IMR-90 (cell line): ENCODE results near the gene SSPN. TPM values are rescaled to one million over a fixed set of nuclear protein-coding genes. Genes with fewer than 3 reads are reported as not detected.

Experiments
- ATAC-seq: fragments of 200-7000 bp; cut with Tn5 transposase; 2 replicates; pipeline ENCODE4 v1.9.1; 2020; ENCODE audit warnings: low read depth, mild to moderate bottlenecking, moderate library complexity
- BruUV-seq: library from RNA; stranded (reverse); fragments of 400-500 nt; replicated peaks from 2 replicates; lab custom pipeline; 2021; lab: Mats Ljungman, UMichigan
- CTCF ChIA-PET: fragments of 300-600 bp; formaldehyde crosslinking; extraction: SDS; loops from one replicate; lab custom pipeline; 2021; ENCODE audit warnings: antibody characterized with exemption; lab: Yijun Ruan, JAX
- POLR2A ChIA-PET: fragments of 300-600 bp; sonication (Branson Sonifier 250); formaldehyde crosslinking; loops from one replicate; lab custom pipeline; 2022; ENCODE audit warnings: antibody characterized with exemption; ENCODE audit not compliant: unreplicated experiment; lab: Charles Lee
- DNase-seq: peaks from one replicate; pipeline ENCODE4 v3.0.0; 2013
- H2AFZ ChIP-seq: replicated peaks from 2 replicates; pipeline ENCODE3; 2013; ENCODE audit warnings: low read length, mild to moderate bottlenecking; ENCODE audit not compliant: poor library complexity
- H2AK5ac ChIP-seq: 2 replicates; pipeline ENCODE4 v1.6.1; 2013; ENCODE audit warnings: low read depth, low read length, inconsistent platforms
- H2AK9ac ChIP-seq: replicated peaks from 2 replicates; pipeline ENCODE3; 2013; ENCODE audit warnings: mild to moderate bottlenecking, low read depth, low read length, moderate library complexity; ENCODE audit not compliant: poor library complexity
- H2BK120ac ChIP-seq: 2 replicates; pipeline ENCODE4 v1.6.1; 2013; ENCODE audit warnings: low read depth, low read length, inconsistent platforms
- H2BK15ac ChIP-seq: 3 replicates; pipeline ENCODE4 v1.6.1; 2013; ENCODE audit warnings: low read depth, low read length, inconsistent platforms
- H2BK20ac ChIP-seq: 2 replicates; pipeline ENCODE4 v1.6.1; 2013; ENCODE audit warnings: low read depth, mild to moderate bottlenecking, inconsistent platforms, low read length, moderate library complexity
- H2BK5ac ChIP-seq: 2 replicates; pipeline ENCODE4 v1.6.1; 2013; ENCODE audit warnings: mild to moderate bottlenecking, low read depth, low read length, inconsistent platforms; ENCODE audit not compliant: poor library complexity, severe bottlenecking
- H3K14ac ChIP-seq: replicated peaks from 2 replicates; pipeline ENCODE4 v1.6.1; 2013; ENCODE audit warnings: low read depth, low read length, inconsistent platforms
- H3K18ac ChIP-seq: 2 replicates; pipeline ENCODE4 v1.6.1; 2013; ENCODE audit warnings: low read depth, low read length, control low read depth
- H3K23ac ChIP-seq: 2 replicates; pipeline ENCODE4 v1.6.1; 2013; ENCODE audit warnings: low read depth, low read length, inconsistent platforms
- H3K27ac ChIP-seq: 2 replicates; pipeline ENCODE4 v1.5.1; 2013; ENCODE audit warnings: mild to moderate bottlenecking, control low read depth, low read length; ENCODE audit not compliant: insufficient read depth
- H3K27me3 ChIP-seq: 2 replicates; pipeline ENCODE4 v1.6.1; 2013; ENCODE audit warnings: low read length; ENCODE audit not compliant: control insufficient read depth, insufficient read depth
- H3K36me3 ChIP-seq: 2 replicates; pipeline ENCODE4 v1.6.1; 2013; ENCODE audit warnings: low read length, mixed read lengths; ENCODE audit not compliant: control insufficient read depth, insufficient read depth
- H3K4ac ChIP-seq: 2 replicates; pipeline ENCODE4 v1.6.1; 2013; ENCODE audit warnings: low read depth, low read length, inconsistent platforms
- H3K4me1 ChIP-seq: 2 replicates; pipeline ENCODE4 v1.6.1; 2013; ENCODE audit warnings: low read length, mixed read lengths; ENCODE audit not compliant: control insufficient read depth, insufficient read depth
- H3K4me2 ChIP-seq: 2 replicates; pipeline ENCODE4 v1.6.1; 2013; ENCODE audit warnings: low read depth, mild to moderate bottlenecking, control low read depth, low read length, moderate library complexity
- H3K4me3 ChIP-seq: 2 replicates; pipeline ENCODE4 v1.5.1; 2013; ENCODE audit warnings: low read depth, mild to moderate bottlenecking, control low read depth, low read length, moderate library complexity; ENCODE audit not compliant: insufficient read depth
- H3K56ac ChIP-seq: 2 replicates; pipeline ENCODE4 v1.6.1; 2013; ENCODE audit warnings: low read length, inconsistent platforms; ENCODE audit not compliant: insufficient read depth; ENCODE audit errors: extremely low read depth
- H3K79me1 ChIP-seq, 2 experiments: 2 replicates each; pipeline ENCODE4 v1.6.1; 2013; ENCODE audit warnings: low read length in 2 of 2, inconsistent platforms in 1 of 2, low read depth in 1 of 2
- H3K9ac ChIP-seq: 2 replicates; pipeline ENCODE4 v1.6.1; 2013; ENCODE audit warnings: low read depth, low read length, control low read depth
- H3K9me1 ChIP-seq: 2 replicates; pipeline ENCODE4 v1.6.1; 2013; ENCODE audit warnings: low read length, inconsistent platforms; ENCODE audit not compliant: insufficient read depth
- H3K9me3 ChIP-seq: 2 replicates; pipeline ENCODE4 v1.6.1; 2013; ENCODE audit warnings: low read length; ENCODE audit not compliant: control insufficient read depth, insufficient read depth
- H4K20me1 ChIP-seq: 2 replicates; pipeline ENCODE4 v1.6.1; 2013; ENCODE audit warnings: low read length, inconsistent platforms; ENCODE audit not compliant: insufficient read depth
- H4K5ac ChIP-seq: 2 replicates; pipeline ENCODE4 v1.6.1; 2013; ENCODE audit warnings: mild to moderate bottlenecking, low read depth, low read length, control low read depth
- H4K8ac ChIP-seq, 2 experiments: 2 replicates each; pipeline ENCODE4 v1.6.1; 2013; ENCODE audit warnings: low read depth in 2 of 2, low read length in 2 of 2, control low read depth in 1 of 2, inconsistent platforms in 1 of 2
- H4K91ac ChIP-seq: 2 replicates; pipeline ENCODE4 v1.6.1; 2013; ENCODE audit warnings: low read depth, low read length, inconsistent platforms; ENCODE audit not compliant: insufficient read depth
- CTCF ChIP-seq: conservative IDR thresholded peaks from 2 replicates; pipeline ENCODE4 v1.5.1; 2012; ENCODE audit warnings: mild to moderate bottlenecking, low read depth, low read length, improper control_type of control experiment
- FOS ChIP-seq: fragments of 150-350 bp; IDR thresholded peaks from 2 replicates; pipeline ENCODE4 v1.6.1; 2016; ENCODE audit warnings: low read depth, low read length
- RAD21 ChIP-seq: IDR thresholded peaks from 2 replicates; pipeline ENCODE4 v1.6.1; 2012; ENCODE audit warnings: low read length, improper control_type of control experiment
- RCOR1 ChIP-seq: IDR thresholded peaks from 2 replicates; pipeline ENCODE4 v1.6.1; 2012; ENCODE audit warnings: mild to moderate bottlenecking, low read length, improper control_type of control experiment; ENCODE audit not compliant: insufficient replicate concordance
- RFX5 ChIP-seq: IDR thresholded peaks from 2 replicates; pipeline ENCODE4 v1.8.0; 2012; ENCODE audit warnings: low read depth, mild to moderate bottlenecking, low read length, moderate library complexity
- SMC3 ChIP-seq: fragments of 150-350 bp; IDR thresholded peaks from 2 replicates; pipeline ENCODE4 v1.6.1; 2016; ENCODE audit warnings: low read depth, mild to moderate bottlenecking, antibody characterized with exemption, low read length, moderate library complexity
- dilution Hi-C: fragments of 300-500 bp; cut with HindIII; formaldehyde crosslinking; loops from one replicate; pipeline ENCODE4 v1.14.3; 2018; ENCODE audit warnings: low sequenced_read_pairs; ENCODE audit not compliant: unreplicated experiment
- in situ Hi-C: fragments of 300-500 bp; cut with MboI; formaldehyde crosslinking; loops from 3 replicates; pipeline ENCODE4 v1.14.3; 2019; ENCODE audit warnings: low sequenced_read_pairs, inconsistent platforms, mixed read lengths
- intact Hi-C: fragments of 100-400 bp; cut with micrococcal nuclease; formaldehyde crosslinking; loops from 2 replicates; pipeline ENCODE4 v1.10.0; 2022
- polyA plus RNA-seq, 3 experiments: library from polyadenylated mRNA; depleted of rRNA; stranded (reverse); fragments of >200 nt; gene quantifications; 2 replicates each; pipeline ENCODE4 v1.2.3, GENCODE V29; 2012; ENCODE audit warnings: low replicate concordance in 1 of 3
- total RNA-seq: library from RNA; depleted of rRNA; stranded (reverse); fragments of >200 nt; gene quantifications from 2 replicates; pipeline ENCODE4 v1.2.3, GENCODE V29; 2012
- TF ChIP-seq, protein P1 (sequence below): fragments of 150-350 bp; IDR thresholded peaks from 2 replicates; pipeline ENCODE4 v1.6.1; 2016; ENCODE audit warnings: low read depth, mild to moderate bottlenecking, low read length, moderate library complexity, borderline replicate concordance

The SSPN gene
- total and polyA plus RNA-seq, 2 of the 4 experiments (the other 2 are of a cell fraction): 3.5 to 5.6 TPM

GRCh38 chr12:26266881-26267280, 71.5 kb downstream of the SSPN start:
- H3K27ac ChIP-seq: no peak overlapping the region
- no peak overlapping the region for H3K18ac ChIP-seq
- H3K9ac ChIP-seq: no peak overlapping the region
- no peaks in the 10 kb centered on the region for H4K20me1 ChIP-seq
- CTCF ChIA-PET: no interaction called here
- peaks cover 3% of the 10 kb centered on the region for H3K9me3 ChIP-seq
- no TSS peak for BruUV-seq
- no peaks in the 10 kb centered on the region for H3K9me1 ChIP-seq
- POLR2A ChIA-PET: no interaction called here
- H4K91ac ChIP-seq: no peak overlapping the region
- no peak overlapping the region for H3K4me3 ChIP-seq
- no peak overlapping the region for H2BK5ac ChIP-seq
- no peak overlapping the region for H3K23ac ChIP-seq
- ATAC-seq (no peak), DNase-seq (no peak)
- H3K36me3 ChIP-seq: no peaks in the 10 kb centered on the region
- in situ Hi-C loops (no loop called here), dilution Hi-C loops (no loop called here), intact Hi-C loops (no loop called here)
- no peak overlapping the region for H2BK20ac ChIP-seq
- no peak overlapping the region for H3K56ac ChIP-seq
- H3K4me2 ChIP-seq: no peak overlapping the region
- no peak overlapping the region for H2AFZ ChIP-seq
- no peak overlapping the region for H4K5ac ChIP-seq
- H3K4me1 ChIP-seq: peaks cover 5% of the 10 kb centered on the region
- H3K27me3 ChIP-seq: no peaks in the 10 kb centered on the region; the same call in 1 of the 2 replicates
- no peak overlapping the region for H2BK120ac ChIP-seq
- TF ChIP-seq, protein P1, sequence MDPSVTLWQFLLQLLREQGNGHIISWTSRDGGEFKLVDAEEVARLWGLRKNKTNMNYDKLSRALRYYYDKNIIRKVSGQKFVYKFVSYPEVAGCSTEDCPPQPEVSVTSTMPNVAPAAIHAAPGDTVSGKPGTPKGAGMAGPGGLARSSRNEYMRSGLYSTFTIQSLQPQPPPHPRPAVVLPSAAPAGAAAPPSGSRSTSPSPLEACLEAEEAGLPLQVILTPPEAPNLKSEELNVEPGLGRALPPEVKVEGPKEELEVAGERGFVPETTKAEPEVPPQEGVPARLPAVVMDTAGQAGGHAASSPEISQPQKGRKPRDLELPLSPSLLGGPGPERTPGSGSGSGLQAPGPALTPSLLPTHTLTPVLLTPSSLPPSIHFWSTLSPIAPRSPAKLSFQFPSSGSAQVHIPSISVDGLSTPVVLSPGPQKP: no peak
- TF ChIP-seq RCOR1 (no peak), SMC3 (no peak), CTCF (no peak), RAD21 (no peak), FOS (no peak), RFX5 (no peak)
- H3K79me1 ChIP-seq: no peaks in the 10 kb centered on the region
- no peak overlapping the region for H4K8ac ChIP-seq
- no peak overlapping the region for H3K4ac ChIP-seq
- no peak overlapping the region for H2AK9ac ChIP-seq
- H2BK15ac ChIP-seq: no peak overlapping the region
- H3K14ac ChIP-seq: no peak overlapping the region
- no peak overlapping the region for H2AK5ac ChIP-seq
